OCI-LY3 (cell line): ENCODE measurements around the gene SMYD5.

Experiments used
- H2AFZ ChIP-seq: fragments of 200-600, 300-600 bp; shearing (Covaris generic); 2 replicates; pipeline ENCODE4 v1.6.0; 2014; ENCODE audit warnings: antibody characterized with exemption, low read depth, low read length
- H3K27ac ChIP-seq: fragments of 200-600, 300-600 bp; sonication (generic); 2 replicates; pipeline ENCODE4 v1.5.1; 2014; ENCODE audit warnings: mild to moderate bottlenecking, low read length, moderate library complexity, mixed read lengths
- H3K27me3 ChIP-seq: fragments of 200-600, 300-600 bp; sonication (generic); 2 replicates; pipeline ENCODE4 v1.6.1; 2014; ENCODE audit warnings: low read depth, low read length, mixed read lengths
- H3K36me3 ChIP-seq: fragments of 200-600, 300-600 bp; sonication (generic); replicated peaks from 2 replicates; pipeline ENCODE3; 2014; ENCODE audit warnings: low read depth, low read length, mixed read lengths
- H3K4me1 ChIP-seq: fragments of 300-600, 200-600 bp; sonication (generic); 2 replicates; pipeline ENCODE4 v1.6.1; 2014; ENCODE audit warnings: low read length, mixed read lengths
- H3K4me2 ChIP-seq: fragments of 200-600, 300-600 bp; sonication (generic); 2 replicates; pipeline ENCODE4 v1.6.1; 2014; ENCODE audit warnings: low read length, mixed read lengths
- H3K4me3 ChIP-seq: fragments of 300-600, 200-600 bp; sonication (generic); 2 replicates; pipeline ENCODE4 v1.5.1; 2014; ENCODE audit warnings: antibody characterized with exemption, mild to moderate bottlenecking, low read length, moderate library complexity
- H3K79me2 ChIP-seq: fragments of 300-600, 200-600 bp; shearing (Covaris generic); 2 replicates; pipeline ENCODE4 v1.6.1; 2014; ENCODE audit warnings: mild to moderate bottlenecking, low read length, mixed read lengths
- H3K9ac ChIP-seq: fragments of 300-600, 200-600 bp; shearing (Covaris generic); 2 replicates; pipeline ENCODE4 v1.6.0; 2014; ENCODE audit warnings: mild to moderate bottlenecking, low read length, moderate library complexity
- H3K9me3 ChIP-seq: fragments of 200-600, 300-600 bp; shearing (Covaris generic); 2 replicates; pipeline ENCODE4 v1.6.1; 2014; ENCODE audit warnings: low read length, mixed read lengths; ENCODE audit not compliant: insufficient read depth
- H4K20me1 ChIP-seq: fragments of 200-600, 300-600 bp; sonication (generic); 2 replicates; pipeline ENCODE4 v1.6.1; 2016; ENCODE audit warnings: low read length, mixed read lengths; ENCODE audit not compliant: insufficient read depth
- CTCF ChIP-seq: fragments of 200-600, 300-600 bp; sonication (generic); IDR thresholded peaks from 2 replicates; pipeline ENCODE4 v1.5.1; 2014; ENCODE audit warnings: antibody characterized with exemption, low read length, low read depth
- EZH2phosphoT487 ChIP-seq: fragments of 200-600 bp; shearing (Covaris generic); IDR thresholded peaks from 2 replicates; pipeline ENCODE4 v1.6.1; 2018; ENCODE audit warnings: antibody characterized with exemption, mixed run types, low read depth

The SMYD5 gene

DNA sequence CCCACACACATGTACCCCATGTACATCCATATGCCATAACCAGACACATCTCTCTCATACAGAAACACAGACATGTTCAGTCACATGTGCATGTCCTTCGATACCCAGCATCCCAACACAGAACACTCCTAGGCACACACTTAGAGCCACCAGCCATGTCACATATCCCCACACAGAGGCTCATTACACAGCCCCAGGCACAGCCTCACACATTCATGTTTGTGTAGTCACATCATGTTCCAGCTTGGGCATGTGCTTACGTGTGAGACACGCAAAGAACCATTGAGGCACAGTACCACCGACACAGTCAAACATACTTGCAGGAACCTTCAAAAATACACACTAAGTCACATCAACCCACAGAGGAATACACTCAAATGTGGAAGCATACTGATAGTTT, 53.0 kb downstream of the SMYD5 start:
- no peak overlapping the region for H3K4me3 ChIP-seq
- H3K27me3 ChIP-seq, result no peaks in the 10 kb centered on the region
- H4K20me1 ChIP-seq, result peaks cover 36% of the 10 kb centered on the region
- H2AFZ ChIP-seq, result no peak overlapping the region
- H3K4me1 ChIP-seq, result no peaks in the 10 kb centered on the region
- peaks cover 32% of the 10 kb centered on the region for H3K36me3 ChIP-seq
- peaks cover 61% of the 10 kb centered on the region for H3K79me2 ChIP-seq
- no peak overlapping the region for H3K9ac ChIP-seq
- TF ChIP-seq EZH2phosphoT487 (no peak), CTCF (no peak)
- H3K9me3 ChIP-seq, result no peaks in the 10 kb centered on the region
- H3K27ac ChIP-seq, result no peak overlapping the region
- H3K4me2 ChIP-seq, result no peak overlapping the region

DNA sequence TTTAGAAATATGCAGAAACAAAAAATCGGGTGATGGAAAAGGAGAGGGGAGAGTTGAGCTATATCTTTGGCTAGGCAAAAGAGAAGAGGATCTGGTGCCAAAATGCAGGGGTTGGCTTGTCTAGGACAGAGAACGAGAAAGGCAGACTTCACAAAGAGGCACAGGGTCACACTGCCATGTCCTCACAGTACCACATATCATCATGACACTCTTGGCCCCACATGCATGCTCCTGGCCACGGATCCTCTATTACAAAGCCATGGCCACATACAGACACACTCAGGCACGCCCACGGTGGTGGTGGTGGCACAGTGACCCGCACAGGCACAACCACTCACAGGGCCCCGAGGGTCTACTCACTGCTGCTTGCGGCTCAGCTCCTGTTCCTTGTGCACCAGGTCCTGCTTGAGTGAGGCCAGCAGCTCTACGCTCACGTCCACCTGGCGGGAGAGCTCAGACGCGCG, 54.4 kb downstream of the SMYD5 start:
- Histone ChIP-seq H3K4me3 (no peak overlapping the region), H3K27ac (no peak overlapping the region), H3K9ac (no peak overlapping the region), H3K36me3 (peaks cover 31% of the 10 kb centered on the region), H3K4me2 (no peak overlapping the region), H3K4me1 (no peaks in the 10 kb centered on the region), H3K9me3 (no peaks in the 10 kb centered on the region), H3K79me2 (peaks cover 75% of the 10 kb centered on the region), H4K20me1 (peaks cover 49% of the 10 kb centered on the region), H2AFZ (no peak overlapping the region), H3K27me3 (no peaks in the 10 kb centered on the region)
- TF ChIP-seq EZH2phosphoT487 (no peak), CTCF (no peak)

DNA sequence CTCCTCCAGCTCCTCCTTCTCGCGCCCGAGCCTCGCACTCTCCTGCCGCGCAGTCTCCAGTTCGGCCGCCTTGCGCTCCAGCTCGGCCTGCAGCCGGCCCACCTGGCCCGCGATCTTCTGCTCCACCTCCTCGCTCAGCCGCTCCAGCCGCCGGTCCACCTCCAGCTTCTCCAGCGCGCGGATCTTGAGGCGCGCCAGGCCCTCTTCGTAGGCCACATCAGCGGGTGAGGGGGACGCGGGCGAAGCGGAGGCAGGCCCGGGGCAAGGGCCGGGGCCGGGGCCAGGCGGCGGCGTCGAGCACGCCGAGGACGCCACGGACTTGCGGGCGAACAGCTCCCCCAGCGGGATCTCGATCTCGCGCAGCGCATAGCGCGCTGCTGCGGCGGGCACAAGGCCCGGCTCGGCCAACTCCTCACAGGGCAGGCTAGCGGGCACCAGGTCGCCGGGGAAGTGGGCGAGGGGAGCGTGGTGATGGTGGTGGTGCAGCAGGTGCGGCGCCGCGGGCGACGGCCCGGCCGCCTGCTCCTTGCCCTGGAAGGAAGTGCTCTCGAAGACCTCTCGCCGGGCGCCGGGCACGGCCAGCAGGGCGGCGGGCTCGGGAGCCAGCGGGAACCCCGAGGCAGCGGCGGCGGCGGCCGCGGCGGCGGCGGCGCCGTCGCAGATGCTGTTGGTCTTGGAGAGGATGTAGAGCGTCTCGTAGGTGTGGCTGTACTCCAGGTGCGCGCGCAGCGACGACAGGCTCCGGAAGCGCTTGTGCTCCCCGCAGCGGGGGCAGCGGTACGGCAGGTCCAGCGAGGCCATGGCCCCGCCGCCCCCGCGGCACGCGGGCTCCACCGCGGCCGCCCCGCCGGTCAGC, 55.0 kb downstream of the SMYD5 start:
- H3K9me3 ChIP-seq, result no peaks in the 10 kb centered on the region
- H3K27me3 ChIP-seq, result no peaks in the 10 kb centered on the region
- peaks cover 53% of the 10 kb centered on the region for H4K20me1 ChIP-seq
- H3K36me3 ChIP-seq, result peaks cover 31% of the 10 kb centered on the region
- H3K9ac ChIP-seq, result no peak overlapping the region
- H2AFZ ChIP-seq, result no peak overlapping the region
- peaks cover 82% of the 10 kb centered on the region for H3K79me2 ChIP-seq
- H3K4me2 ChIP-seq, result no peak overlapping the region
- H3K27ac ChIP-seq, result no peak overlapping the region
- H3K4me1 ChIP-seq, result no peaks in the 10 kb centered on the region
- no peak overlapping the region for H3K4me3 ChIP-seq
- TF ChIP-seq CTCF (no peak), EZH2phosphoT487 (no peak)

DNA sequence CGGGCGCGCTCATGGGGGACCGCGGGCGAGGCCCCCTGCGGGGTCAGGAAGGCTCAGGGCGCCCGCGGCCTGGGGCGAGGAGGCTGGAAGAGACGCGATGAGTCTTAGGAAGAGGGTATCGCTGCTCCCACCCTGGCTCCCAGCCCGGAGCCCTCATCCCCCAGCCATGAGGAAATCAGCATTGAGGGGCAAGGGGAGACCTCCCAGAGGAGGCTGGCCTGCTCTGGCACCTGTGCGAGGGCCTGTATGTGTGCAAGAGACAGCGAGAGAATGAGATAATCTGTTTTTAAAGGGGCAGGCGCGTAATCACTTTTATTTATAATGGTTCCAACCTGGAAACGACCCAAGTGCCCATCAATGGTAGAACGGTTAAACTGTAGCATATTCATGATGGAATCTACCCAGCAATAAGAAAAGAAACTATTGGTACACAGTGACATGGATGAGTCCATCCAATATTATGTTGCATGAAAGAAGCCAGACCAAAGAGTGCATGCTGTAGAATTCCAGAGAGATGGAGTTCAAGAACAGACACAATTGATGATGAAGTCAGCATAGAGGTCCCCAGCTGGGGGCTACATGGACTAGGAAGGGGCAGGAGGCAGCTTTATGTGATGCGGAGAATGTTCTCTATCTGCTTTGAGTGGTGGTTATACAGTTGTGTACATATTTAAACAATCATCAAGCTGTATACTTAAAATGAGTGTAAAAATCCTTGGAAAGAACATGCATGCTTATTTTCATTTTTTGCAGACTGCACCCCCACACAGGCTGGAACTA, 55.8 kb downstream of the SMYD5 start:
- H3K4me3 ChIP-seq, result no peak overlapping the region
- peaks cover 90% of the 10 kb centered on the region for H3K79me2 ChIP-seq
- TF ChIP-seq EZH2phosphoT487 (no peak), CTCF (no peak)
- no peaks in the 10 kb centered on the region for H3K4me1 ChIP-seq
- H3K36me3 ChIP-seq, result peaks cover 25% of the 10 kb centered on the region
- peaks cover 60% of the 10 kb centered on the region for H4K20me1 ChIP-seq
- no peaks in the 10 kb centered on the region for H3K9me3 ChIP-seq
- H3K27me3 ChIP-seq, result no peaks in the 10 kb centered on the region
- no peak overlapping the region for H2AFZ ChIP-seq
- H3K4me2 ChIP-seq, result no peak overlapping the region
- no peak overlapping the region for H3K27ac ChIP-seq
- H3K9ac ChIP-seq, result no peak overlapping the region
